ENCODE measurements around the gene LTBP1.

LTBP1 gene

GRCh38 chr2:33084433-33084832, 137.7 kb downstream of the LTBP1 start:
- no peak for DNase-seq

DNA sequence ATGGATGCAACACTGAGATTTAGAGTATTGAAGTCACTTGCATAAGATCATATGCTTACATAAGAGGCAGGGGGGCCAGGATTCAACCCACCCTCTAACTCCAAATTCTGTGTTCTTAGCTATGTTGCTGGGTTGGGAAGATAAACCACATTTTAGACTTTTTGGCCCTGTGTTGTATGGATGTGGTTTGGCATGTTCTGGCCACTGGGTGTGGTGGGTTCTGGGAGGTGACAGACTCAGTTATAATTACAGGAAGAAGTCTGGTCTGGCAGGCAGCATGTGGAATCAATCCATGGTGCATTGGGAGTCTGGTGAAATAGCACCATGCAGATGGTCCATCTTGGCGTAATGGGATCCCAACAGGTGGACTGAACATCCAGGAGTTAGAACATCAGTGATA, 138.9 kb downstream of the LTBP1 start:
- peak; percentile 49 for DNase-seq

- no peak for DNase-seq
Observed at GRCh38 chr2:33086400-33087015, 139.8 kb downstream of the LTBP1 start.

DNA sequence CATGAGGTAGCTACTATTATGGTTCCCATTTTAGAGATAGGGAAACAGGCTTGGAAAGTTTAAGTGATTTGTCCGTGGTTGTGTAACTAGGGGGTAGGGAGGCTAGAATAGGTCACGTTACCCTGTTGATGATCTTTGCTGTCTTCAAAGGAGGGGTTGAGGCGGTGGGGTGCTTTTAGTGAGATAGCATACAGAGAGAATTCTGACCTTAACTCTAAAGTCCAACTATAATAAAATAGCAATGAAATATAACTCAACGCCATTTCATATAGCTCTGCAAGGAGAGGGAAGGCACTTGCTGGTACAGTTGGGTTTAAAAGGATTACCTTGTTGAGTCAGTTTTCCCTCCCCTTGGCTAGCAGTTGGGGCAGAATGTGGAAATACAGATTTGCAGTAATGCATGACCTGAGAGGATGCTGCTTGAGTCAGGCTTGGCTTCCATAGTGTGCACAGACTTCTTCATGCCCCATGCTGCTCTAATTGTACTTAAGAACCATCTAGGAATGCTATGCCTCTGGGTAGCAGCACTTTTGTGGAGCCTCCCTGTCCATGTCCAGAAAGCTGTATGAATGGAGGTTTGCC, 143.9 kb downstream of the LTBP1 start:
- no peak for DNase-seq

DNA sequence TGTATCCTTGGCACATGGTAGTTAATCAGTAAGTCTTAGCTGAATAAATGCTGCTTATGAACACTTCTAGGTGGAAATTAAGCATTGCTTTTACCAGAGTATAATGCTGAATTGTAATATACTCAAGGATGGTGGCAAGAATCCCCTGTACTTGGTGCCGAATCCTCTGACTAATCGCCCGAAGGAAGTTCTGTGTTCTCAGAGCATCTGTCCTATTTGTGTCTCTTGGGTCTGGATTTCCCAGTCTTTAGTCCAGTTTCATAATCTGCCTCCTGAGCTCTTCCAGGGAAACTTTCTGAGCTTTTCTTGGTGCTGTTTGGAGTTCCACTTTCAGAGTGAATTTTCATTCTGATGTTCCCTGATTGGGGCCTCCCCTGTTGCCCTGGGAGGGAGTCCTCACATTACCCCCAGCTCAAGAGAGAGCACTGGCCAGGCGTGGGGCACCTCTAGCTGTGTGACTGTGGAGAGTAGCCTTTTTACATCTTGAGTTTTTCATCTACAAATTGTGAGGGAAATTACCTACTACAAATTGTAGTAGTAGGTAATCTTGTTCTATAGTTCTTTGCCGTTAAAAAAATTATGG, 144.9 kb downstream of the LTBP1 start:
- no peak for DNase-seq

GRCh38 chr2:33093283-33093993, 146.7 kb downstream of the LTBP1 start:
- no peak for DNase-seq

DNA sequence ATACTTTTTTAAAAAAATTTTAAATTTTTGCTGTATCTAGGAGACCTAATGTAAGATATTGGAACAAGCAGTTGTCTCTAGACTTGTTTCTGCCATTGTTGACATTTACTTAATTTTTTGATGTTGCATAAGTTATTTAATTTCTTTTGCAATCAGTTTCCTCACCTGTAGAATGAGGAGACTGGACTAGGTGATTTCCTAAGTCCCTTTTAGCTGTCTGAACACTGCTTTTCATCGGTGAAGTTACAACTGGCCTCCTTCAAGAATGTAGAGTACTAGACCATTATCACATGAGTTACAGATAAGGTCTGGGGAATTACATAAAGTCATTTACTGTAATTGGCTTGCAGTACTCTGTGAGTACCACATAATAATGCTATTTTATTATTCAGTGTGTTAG, 147.6 kb downstream of the LTBP1 start:
- no peak for DNase-seq

DNA sequence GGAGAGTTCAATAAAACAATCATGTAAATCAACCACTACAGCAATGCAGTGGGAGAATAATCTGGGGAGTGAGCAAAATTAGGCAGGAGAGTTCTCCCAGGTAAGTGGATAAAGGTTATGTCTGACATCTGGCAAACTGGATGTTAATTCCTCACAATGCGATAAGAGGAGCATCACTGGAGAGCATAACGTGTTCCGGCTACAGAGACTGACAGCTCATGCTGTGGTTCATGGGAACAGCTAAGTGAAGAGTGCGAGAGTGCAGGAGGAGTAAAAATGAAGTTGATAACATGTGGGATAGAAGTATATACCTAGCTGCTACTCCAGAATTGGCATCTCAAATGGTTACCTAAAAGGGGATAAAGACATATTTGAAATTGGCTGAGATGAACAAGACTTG, 153.2 kb downstream of the LTBP1 start:
- DNase-seq, result no peak

- DNase-seq, result no peak
Observed at GRCh38 chr2:33100921-33101320, 154.2 kb downstream of the LTBP1 start.

DNA sequence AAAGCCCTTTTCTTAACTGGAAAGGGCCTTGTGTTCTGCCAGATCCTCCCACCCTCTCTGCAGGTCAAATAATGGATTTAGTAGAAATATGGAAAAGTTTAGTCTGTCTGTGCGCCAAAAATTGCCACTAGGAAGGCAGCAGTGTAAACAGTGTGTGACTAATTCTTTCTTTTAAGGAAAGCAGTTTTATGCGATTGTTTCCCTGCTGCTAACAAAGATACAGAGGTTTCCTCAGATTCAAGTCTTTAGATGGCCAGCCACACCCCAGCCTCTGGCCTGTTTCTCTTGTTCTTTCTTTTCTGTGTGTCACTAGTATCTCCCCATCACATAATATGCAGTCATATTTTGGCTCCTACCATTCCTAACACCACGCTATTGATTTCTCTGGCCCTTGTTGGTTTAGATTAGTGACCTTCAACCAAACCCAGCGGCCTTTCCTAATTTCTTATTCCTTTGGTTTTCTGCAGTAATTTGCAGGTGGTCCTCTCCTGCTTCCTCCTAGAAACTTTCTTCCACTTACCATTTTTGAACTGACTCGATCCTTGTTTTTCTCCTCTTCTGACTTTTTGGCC, 157.4 kb downstream of the LTBP1 start:
- no peak for DNase-seq

DNA sequence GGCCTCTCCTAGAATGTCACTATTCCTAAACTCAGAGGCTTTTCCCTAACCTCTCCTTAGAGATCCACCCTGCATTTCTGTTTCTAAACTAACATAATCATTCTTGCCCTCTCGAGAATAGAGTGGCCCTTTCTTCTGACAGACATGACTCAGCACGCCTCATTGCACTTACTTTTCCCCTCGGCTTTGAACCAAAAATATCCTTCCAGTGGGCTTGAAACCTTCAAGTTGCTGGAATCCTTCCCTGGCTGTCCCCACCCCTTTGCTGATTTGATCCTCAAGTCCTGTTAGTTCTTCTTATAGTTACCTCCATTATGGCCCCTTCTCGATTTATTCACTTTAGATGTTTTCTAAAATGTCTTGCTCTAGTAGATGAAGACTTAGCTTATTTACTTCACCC, 158.0 kb downstream of the LTBP1 start:
- no peak for DNase-seq

DNA sequence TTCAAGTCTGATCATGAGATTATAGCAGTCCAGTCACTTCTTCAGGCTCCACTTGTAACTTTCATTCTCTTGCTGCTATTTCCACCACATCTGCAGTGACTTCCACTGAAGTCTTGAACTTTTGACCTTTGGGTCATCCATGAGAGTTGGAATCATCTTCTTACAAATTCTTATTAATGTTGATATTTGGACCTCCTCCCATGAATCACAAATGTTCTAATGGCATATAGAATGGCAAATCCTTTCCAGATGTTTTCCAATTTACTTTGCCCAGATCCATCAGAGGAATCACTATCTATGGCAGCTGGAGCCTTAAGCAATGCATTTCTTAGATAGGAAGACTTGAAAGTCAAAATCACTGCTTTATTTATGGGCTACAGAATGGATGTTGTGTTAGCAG, 159.4 kb downstream of the LTBP1 start:
- DNase-seq, result no peak

DNA sequence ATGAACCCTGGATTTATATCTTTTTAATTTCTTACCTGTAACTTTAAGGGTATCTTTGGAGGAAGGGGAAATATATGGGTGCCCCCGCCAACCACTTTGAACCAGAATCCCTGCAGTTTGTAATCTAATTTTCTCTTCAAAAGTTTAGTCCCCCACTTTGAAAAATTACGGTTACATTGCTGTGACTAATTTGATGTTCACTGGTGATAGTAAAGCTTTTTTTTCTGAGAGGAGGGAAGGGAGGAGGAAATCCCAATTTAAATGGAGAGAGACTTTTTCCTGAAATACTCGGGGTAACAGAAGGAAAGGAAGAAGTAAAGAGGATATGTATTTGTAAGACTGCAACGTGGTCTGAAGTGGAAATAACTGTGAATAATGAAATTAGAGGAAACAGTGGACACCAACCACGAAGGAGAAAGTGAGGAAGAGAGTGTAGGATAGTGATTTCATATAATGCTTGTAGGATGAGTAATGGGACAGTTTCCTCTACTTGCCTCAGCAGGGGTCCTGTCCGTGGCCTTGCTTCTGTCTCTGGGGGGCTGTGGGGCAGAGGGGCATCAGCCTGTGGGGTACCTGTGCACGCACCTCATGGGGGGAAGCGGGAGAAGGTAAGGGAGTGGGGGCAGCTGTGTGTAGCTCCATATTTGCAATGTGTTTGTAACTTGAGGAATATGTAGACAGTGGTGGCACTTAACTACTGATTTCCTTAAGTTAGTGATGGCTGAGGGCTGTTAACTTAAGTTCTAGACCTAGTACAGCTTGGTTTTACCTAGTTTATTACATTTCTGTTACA, 161.1 kb downstream of the LTBP1 start:
- DNase-seq, result no peak

DNA sequence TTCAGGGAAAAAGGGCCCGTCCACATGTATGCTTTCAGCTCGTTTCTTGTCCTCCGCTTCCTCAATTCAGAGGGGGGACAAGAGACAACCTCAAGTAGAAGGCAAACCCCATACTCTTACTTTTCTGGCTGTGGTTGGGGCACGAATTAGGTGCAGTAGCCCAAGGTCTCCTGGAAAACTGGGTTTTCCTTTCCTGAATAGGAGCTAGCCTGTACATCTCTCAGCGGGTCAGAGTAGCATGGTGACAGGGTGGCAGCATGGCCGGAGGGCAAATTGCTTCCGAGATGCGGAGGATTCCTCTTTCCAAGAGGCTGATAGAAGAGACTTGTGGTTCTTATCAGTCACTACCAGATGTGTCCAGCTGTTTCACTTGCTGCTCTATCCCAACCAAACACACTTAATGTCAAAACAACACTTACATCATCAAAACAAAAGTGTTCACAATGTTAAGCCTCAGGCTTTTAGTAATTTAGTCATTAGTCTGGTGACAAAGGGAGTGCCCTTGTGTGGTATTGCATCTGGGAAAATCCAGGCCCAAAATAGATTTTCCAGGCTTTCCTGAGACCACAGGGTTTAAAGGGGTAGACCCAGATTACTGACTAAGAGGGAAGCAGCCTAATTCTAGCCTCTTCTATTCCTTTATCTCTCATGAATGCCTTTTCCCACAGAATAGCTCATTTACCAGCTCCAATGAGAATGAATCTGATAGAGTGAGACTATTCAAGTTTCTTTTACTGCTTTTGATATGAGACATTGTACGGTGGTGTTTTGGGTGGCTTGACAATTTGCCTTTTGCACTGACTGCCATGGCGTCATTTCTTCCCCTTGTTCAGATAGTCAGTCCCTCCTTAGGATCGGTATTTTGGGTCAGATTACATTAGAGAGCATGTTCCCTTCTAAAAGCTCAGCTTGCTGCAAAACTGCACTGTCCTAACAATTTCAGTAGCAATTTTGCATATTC, 162.0 kb downstream of the LTBP1 start:
- DNase-seq, result no peak

DNA sequence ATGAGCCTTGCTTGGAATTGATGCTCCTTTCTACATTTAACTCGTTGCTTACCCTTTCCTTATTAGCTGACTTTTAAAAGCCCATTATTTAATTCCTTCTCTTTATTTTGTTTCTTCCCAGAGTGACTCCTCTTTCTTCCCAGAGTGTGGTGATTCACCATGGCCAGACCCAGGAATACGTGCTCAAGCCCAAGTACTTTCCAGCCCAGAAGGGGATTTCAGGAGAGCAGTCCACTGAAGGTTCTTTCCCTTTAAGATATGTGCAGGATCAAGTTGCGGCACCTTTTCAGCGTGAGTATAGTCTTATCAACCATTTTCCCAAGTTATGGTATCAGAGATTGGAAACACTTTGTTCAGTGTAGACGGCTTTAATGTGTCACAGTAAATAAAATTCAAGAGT, 163.7 kb downstream of the LTBP1 start:
- DNase-seq, result no peak

- no peak for DNase-seq
Observed at GRCh38 chr2:33111002-33111446, 164.3 kb downstream of the LTBP1 start.

DNA sequence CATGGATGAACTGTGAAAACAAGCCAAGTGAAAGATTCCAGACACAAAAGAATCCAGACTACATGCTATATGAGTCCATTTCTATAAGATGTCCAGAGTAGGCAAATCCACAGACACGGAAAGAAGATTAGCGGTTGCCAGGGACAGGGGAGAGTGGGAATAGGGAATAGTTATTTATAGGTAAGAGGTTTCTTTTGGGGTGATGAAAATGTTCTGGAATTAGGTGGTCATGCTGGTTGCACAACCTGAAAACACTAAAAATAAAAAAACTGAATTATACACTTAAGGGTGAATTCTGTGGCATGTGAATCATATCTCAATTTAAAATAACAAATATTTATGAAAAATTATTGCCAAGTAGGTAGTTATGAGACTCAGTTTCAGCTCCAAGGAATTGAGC, 168.4 kb downstream of the LTBP1 start:
- no peak for DNase-seq

- DNase-seq, result no peak
Observed at GRCh38 chr2:33115728-33116127, 169.0 kb downstream of the LTBP1 start.

- no peak for DNase-seq
Observed at GRCh38 chr2:33116799-33117198, 170.0 kb downstream of the LTBP1 start.

GRCh38 chr2:33118651-33119050, 171.9 kb downstream of the LTBP1 start:
- no peak for DNase-seq

- DNase-seq, result no peak
Observed at GRCh38 chr2:33121416-33121815, 174.7 kb downstream of the LTBP1 start.

DNA sequence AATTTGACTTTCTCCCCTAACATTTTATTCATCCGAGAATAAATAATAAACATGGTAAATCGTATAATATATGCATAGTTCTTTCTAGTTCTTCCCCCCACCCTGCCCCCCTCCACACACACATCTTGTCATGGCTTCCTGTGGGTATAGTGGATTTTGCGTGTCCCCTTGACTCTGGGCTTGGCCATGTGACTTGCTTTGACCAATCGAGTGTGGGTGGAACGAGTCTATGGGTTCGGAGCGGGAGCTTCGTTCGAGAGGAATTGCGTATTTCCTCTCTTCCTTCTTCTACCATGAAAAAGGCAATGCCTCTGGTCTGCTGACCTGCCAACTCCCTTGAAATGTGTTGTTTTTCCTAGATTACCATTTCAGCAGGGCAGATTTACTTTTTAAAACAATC, 175.2 kb downstream of the LTBP1 start:
- DNase-seq, result no peak

Data from left hindlimb (tissue), 1 donor.